CD14-positive monocyte (primary cell): ENCODE results near the gene MPPED1. TPM values are rescaled to one million over a fixed set of nuclear protein-coding genes. Genes with fewer than 3 reads are reported as not detected.

Experiments used
- DNase-seq, 3 donors: peaks; one replicate each; pipeline ENCODE4 v3.0.0-alpha.2; 2011 to 2022
- H2AFZ ChIP-seq: 2 replicates; pipeline ENCODE4 v1.6.0; 2012; ENCODE audit warnings: mild to moderate bottlenecking, low read depth, low read length, inconsistent platforms; ENCODE audit not compliant: insufficient read depth, poor library complexity, severe bottlenecking
- H3K27ac ChIP-seq, 2 donors: 1 replicate in 1 of 2; 2 replicates in 1 of 2; pipeline ENCODE4 v1.5.1; 2012 to 2013; ENCODE audit warnings: low read length in 2 of 2, control low read depth in 1 of 2, inconsistent platforms in 1 of 2, low read depth in 1 of 2, mild to moderate bottlenecking in 1 of 2
- H3K27me3 ChIP-seq, 2 donors: one replicate each; pipeline versions ENCODE4 v1.6.0 to v1.6.1; 2011 to 2013; ENCODE audit warnings: low read length in 2 of 2; ENCODE audit not compliant: control insufficient read depth in 2 of 2, insufficient read depth in 2 of 2
- H3K36me3 ChIP-seq, 2 donors: replicated peaks in 1 of 2; 1 replicate in 1 of 2; 2 replicates in 1 of 2; pipeline versions ENCODE4 v1.5.1 to v1.6.1; 2012 to 2013; ENCODE audit warnings: low read length in 2 of 2, control low read depth in 1 of 2, inconsistent platforms in 1 of 2, mild to moderate bottlenecking in 1 of 2; ENCODE audit not compliant: insufficient read depth in 2 of 2, control insufficient read depth in 1 of 2
- H3K4me1 ChIP-seq, 2 donors: 1 replicate in 1 of 2; 2 replicates in 1 of 2; pipeline versions ENCODE4 v1.5.1 to v1.6.1; 2012 to 2013; ENCODE audit warnings: low read length in 2 of 2, control low read depth in 1 of 2, inconsistent platforms in 1 of 2, mild to moderate bottlenecking in 1 of 2, moderate library complexity in 1 of 2; ENCODE audit not compliant: insufficient read depth in 2 of 2, control insufficient read depth in 1 of 2
- H3K4me2 ChIP-seq: replicated peaks from 2 replicates; pipeline ENCODE3; 2012; ENCODE audit warnings: low read length, moderate library complexity, mild to moderate bottlenecking; ENCODE audit not compliant: poor library complexity, severe bottlenecking; ENCODE audit errors: extremely low read depth
- H3K4me3 ChIP-seq, 3 experiments: fragments of 200-600 bp in 1 of 3; sonication (generic) in 1 of 3; replicated peaks in 1 of 3; 1 replicate in 2 of 3; 2 replicates in 1 of 3; pipeline ENCODE4 v1.5.1; 2011 to 2013; ENCODE audit warnings: low read length in 3 of 3, mild to moderate bottlenecking in 3 of 3, control low read depth in 2 of 3, low read depth in 2 of 3, inconsistent platforms in 1 of 3, moderate library complexity in 1 of 3
- H3K79me2 ChIP-seq: 2 replicates; pipeline ENCODE4 v1.6.0; 2012; ENCODE audit warnings: mild to moderate bottlenecking, control low read depth, inconsistent platforms, low read length, moderate library complexity; ENCODE audit not compliant: insufficient read depth
- H3K9ac ChIP-seq: 2 replicates; pipeline ENCODE4 v1.6.0; 2017; ENCODE audit warnings: low read length, mild to moderate bottlenecking; ENCODE audit not compliant: insufficient read depth, poor library complexity, severe bottlenecking
- H3K9me3 ChIP-seq, 2 donors: replicated peaks in 1 of 2; 1 replicate in 1 of 2; 2 replicates in 1 of 2; pipeline versions ENCODE4 v1.5.1 to v1.6.1; 2012 to 2013; ENCODE audit warnings: low read length in 2 of 2, control low read depth in 1 of 2; ENCODE audit not compliant: control insufficient read depth in 1 of 2, insufficient read depth in 1 of 2
- H4K20me1 ChIP-seq: 2 replicates; pipeline ENCODE4 v1.6.0; 2012; ENCODE audit warnings: mild to moderate bottlenecking, low read length, control low read depth, moderate library complexity; ENCODE audit not compliant: insufficient read depth
- H3K27ac Mint-ChIP-seq, 7 donors: one replicate each; pipeline ENCODE4 v1.8.0; 2020; ENCODE audit warnings: mild to moderate bottlenecking in 7 of 7, mixed read lengths in 7 of 7, moderate library complexity in 6 of 7, inconsistent platforms in 2 of 7
- H3K27me3 Mint-ChIP-seq, 3 donors: one replicate each; pipeline ENCODE4 v1.8.0; 2021 to 2022; ENCODE audit warnings: low read depth in 3 of 3, mild to moderate bottlenecking in 3 of 3, mixed read lengths in 3 of 3, moderate library complexity in 3 of 3, inconsistent platforms in 1 of 3
- H3K36me3 Mint-ChIP-seq, 2 donors: one replicate each; pipeline ENCODE4 v1.8.0; 2020; ENCODE audit warnings: mixed read lengths in 2 of 2, inconsistent platforms in 1 of 2, mild to moderate bottlenecking in 1 of 2
- H3K4me1 Mint-ChIP-seq: one replicate; pipeline ENCODE4 v1.8.0; 2020; ENCODE audit warnings: mild to moderate bottlenecking, mixed read lengths
- H3K4me3 Mint-ChIP-seq, 2 donors: one replicate each; pipeline ENCODE4 v1.8.0; 2020; ENCODE audit warnings: mild to moderate bottlenecking in 2 of 2, mixed read lengths in 2 of 2, moderate library complexity in 1 of 2
- H3K9me3 Mint-ChIP-seq, 7 donors: one replicate each; pipeline ENCODE4 v1.8.0; 2020 to 2022; ENCODE audit warnings: mixed read lengths in 7 of 7, mild to moderate bottlenecking in 6 of 7, moderate library complexity in 6 of 7, inconsistent platforms in 2 of 7
- CTCF ChIP-seq: fragments of 200-600 bp; IDR thresholded peaks from one replicate; pipeline ENCODE4 v1.8.0; 2022; ENCODE audit warnings: antibody characterized with exemption, mild to moderate bottlenecking
- WGBS: methylation state at CpG from one replicate; pipeline ENCODE4 v1.1.5; 2013; ENCODE audit warnings: missing lambda C conversion rate; ENCODE audit not compliant: insufficient coverage; 5-methylcytosine and 5-hydroxymethylcytosine counted together
- intact Hi-C, 2 donors: fragments of 100-400 bp; cut with micrococcal nuclease; formaldehyde crosslinking; loops; one replicate each; pipeline versions ENCODE4 v1.15.0 to v1.15.1; 2023
- polyA plus RNA-seq, 3 donors: library from polyadenylated mRNA; depleted of rRNA in 1 of 3; unstranded in 2 of 3; stranded (reverse) in 1 of 3; fragments of 300-500 nt in 2 of 3; fragments of >200 nt in 1 of 3; fragmentation: Illumina TruSeq in 2 of 3; gene quantifications; 1 replicate in 2 of 3; 2 replicates in 1 of 3; pipeline ENCODE4 v1.2.3, GENCODE V29; 2012 to 2021

MPPED1 gene
- polyA plus RNA-seq, 3 donors = not detected

DNA sequence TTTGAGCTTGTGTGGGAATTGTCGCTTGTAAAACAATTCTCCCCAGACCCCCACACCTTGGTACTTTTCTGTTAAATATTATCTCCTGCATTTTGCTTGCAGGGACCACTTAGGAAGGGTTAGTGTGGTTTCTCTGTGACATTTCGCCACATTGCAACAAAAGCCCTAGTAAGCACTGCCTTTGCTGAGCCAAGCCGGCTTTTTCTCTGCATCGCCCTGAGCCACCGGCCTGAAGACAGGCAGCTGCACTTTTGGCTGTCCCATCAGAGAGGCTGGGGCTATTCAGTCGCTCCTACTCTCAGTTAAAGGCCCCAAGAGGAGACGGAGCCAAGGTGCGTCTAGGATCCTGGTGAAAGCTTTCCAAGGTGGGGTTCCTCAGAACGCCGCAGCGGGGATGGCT lies 5.7 kb downstream of the MPPED1 start:
- no peak overlapping the region for H3K27ac Mint-ChIP-seq
- no peak overlapping the region for H3K27ac ChIP-seq
- intact Hi-C loops = no loop called here
- no peaks in the 10 kb centered on the region for H3K4me1 Mint-ChIP-seq
- H3K27me3 Mint-ChIP-seq = peaks cover 28 to 44% (median 31%) of the 10 kb centered on the region in 3 donors
- no peak overlapping the region for H3K4me2 ChIP-seq
- WGBS = 94% methylated on average over 9 of the region's 11 CpGs
- H3K9ac ChIP-seq = no peak overlapping the region
- no peak overlapping the region for H3K4me3 ChIP-seq
- H3K4me1 ChIP-seq = no peaks in the 10 kb centered on the region
- H3K9me3 Mint-ChIP-seq = peaks cover 0 to 3% (median 0%) of the 10 kb centered on the region in 7 donors
- no peak for TF ChIP-seq CTCF
- no peak for DNase-seq
- no peak overlapping the region for H2AFZ ChIP-seq
- no peak overlapping the region for H3K4me3 Mint-ChIP-seq
- H3K36me3 ChIP-seq = no peaks in the 10 kb centered on the region
- peaks cover 0 to 2% of the 10 kb centered on the region in 2 donors for H3K9me3 ChIP-seq
- H3K36me3 Mint-ChIP-seq = no peaks in the 10 kb centered on the region
- no peaks in the 10 kb centered on the region for H3K79me2 ChIP-seq
- peaks cover 6 to 26% of the 10 kb centered on the region in 2 donors for H3K27me3 ChIP-seq
- no peaks in the 10 kb centered on the region for H4K20me1 ChIP-seq

GRCh38 chr22:43418079-43418825 lies 6.4 kb downstream of the MPPED1 start:
- H3K79me2 ChIP-seq = no peaks in the 10 kb centered on the region

More at GRCh38 chr22:43418079-43418825, 6.4 kb downstream of the MPPED1 start:
- no peak for DNase-seq
- Histone ChIP-seq H3K27me3 (peaks cover 4 to 19% of the 10 kb centered on the region in 2 donors), H3K9ac (no peak overlapping the region), H3K4me1 (no peaks in the 10 kb centered on the region), H2AFZ (no peak overlapping the region), H3K9me3 (no peaks in the 10 kb centered on the region), H3K4me3 (no peak overlapping the region), H4K20me1 (no peaks in the 10 kb centered on the region), H3K36me3 (no peaks in the 10 kb centered on the region), H3K27ac (no peak overlapping the region), H3K4me2 (no peak overlapping the region)
- intact Hi-C loops = no loop called here
- Mint-ChIP-seq H3K9me3 (no peaks in the 10 kb centered on the region), H3K27ac (no peak overlapping the region), H3K27me3 (peaks cover 21 to 37% (median 24%) of the 10 kb centered on the region in 3 donors), H3K36me3 (no peaks in the 10 kb centered on the region), H3K4me3 (no peak overlapping the region), H3K4me1 (no peaks in the 10 kb centered on the region)
- TF ChIP-seq CTCF = no peak
- 93% methylated on average over 15 of the region's 15 CpGs for WGBS
